Smooth muscle cell of the brain vasculature (primary cell): Measurements from ENCODE around the gene COL19A1.
"Not testable (repeated sequence)": the region's sequence is repeated elsewhere in the genome, so short reads cannot be mapped to it uniquely, and the experiment has no call there.

Experiments used
- DNase-seq: peaks from one replicate; pipeline ENCODE4 v3.0.0-alpha.2; 2012; ENCODE audit warnings: low read depth, low spot score

The COL19A1 gene

DNA sequence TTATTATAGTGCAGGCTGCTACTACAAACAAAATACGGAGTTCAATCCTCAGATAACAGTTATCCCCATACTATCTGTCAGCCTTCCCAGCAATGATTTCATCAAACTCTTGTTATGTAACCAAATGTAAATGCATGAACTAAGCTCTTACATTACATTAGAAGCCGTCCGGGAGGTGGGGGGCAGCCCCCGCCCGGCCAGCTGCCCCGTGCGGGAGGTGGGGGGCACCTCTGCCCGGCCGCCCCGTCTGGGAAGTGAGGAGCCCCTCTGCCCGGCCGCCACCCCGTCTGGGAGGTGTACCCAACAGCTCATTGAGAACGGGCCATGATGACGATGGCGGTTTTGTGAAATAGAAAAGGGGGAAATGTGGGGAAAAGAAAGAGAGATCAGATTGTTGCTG, 99.6 kb downstream of the COL19A1 start:
- not testable (repeated sequence) for DNase-seq

DNA sequence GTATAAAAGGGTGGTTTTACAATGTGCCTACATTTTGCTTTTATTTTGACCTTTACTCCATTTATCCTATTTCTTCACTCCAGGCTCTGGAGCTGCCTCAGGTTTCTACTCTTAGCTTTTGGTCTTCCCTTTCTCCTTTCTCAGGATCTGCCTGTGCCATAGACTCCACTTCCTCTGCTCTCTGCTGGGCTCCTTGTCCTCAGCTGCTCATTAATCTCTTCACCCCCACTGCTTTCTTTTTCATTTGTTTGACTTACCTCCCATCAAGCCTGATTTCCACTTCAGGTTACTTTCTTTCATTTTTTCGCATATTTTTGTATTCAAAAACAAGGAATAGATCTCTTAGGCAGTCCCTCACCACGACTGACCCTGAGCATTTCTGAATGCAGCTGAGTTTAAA, 106.8 kb downstream of the COL19A1 start:
- DNase-seq, result no peak

DNA sequence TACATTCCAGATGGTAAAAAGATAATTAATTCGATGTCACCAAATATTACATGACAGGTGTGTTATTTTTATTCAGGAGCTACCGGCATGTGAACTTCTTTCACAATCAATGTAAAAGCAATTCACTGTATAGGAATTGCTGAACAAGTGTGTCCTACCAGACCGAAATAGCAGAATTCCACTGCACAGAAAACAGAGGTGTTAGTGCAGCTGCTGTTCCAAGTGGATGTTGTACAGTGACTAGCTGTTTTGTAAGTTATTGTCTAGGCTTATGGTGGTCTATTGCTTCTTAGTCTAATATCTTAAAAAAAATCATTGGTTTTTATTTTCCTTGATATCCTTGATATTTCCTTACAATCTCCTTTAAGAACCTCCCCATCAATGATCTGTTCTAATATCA, 107.4 kb downstream of the COL19A1 start:
- DNase-seq, result no peak

- DNase-seq, result no peak
Observed at GRCh38 chr6:69974193-69974592, 107.8 kb downstream of the COL19A1 start.

DNA sequence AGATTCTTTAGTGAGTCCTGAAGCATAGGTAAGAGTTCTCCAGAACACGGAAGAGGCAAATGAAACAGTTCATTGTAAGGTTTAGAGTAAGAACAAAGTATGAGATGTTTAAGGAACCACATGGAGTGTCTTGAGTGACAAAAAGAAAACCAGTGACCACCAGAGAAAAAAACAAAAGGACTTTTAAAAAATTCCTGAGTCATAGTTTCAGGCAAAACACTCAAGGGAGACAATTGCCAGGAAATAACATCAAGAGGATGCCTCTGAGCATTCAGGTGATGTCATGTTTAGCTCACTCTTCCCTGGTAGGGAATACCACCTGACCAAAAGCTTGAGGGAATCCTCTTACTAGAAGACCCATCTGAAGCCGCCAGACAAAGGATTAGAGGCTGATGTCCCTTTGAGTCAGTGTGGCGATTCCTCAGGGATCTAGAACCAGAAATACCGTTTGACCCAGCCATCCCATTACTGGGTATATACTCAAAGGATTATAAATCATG, 110.3 kb downstream of the COL19A1 start:
- DNase-seq, result no peak

GRCh38 chr6:69980624-69981023, 114.3 kb downstream of the COL19A1 start:
- DNase-seq, result no peak

DNA sequence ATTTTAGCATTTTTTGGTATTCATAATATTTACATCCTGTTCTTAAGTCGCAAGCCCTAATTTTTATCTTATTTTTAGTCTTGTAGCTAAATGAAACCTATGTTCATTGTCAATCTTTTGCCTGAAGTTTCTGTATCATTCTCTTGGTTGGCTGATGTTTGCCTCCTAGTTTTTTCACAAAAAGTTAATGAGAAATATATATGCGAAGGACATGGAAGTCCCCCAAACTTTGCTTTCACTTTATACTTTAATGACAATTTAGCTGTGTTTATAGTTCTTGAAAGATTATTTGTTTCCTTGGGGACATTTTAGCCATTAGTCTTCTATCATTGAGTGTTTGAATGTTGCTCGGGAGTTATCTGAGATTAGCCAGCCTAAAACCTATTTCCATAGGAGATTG, 118.2 kb downstream of the COL19A1 start:
- no peak for DNase-seq

DNA sequence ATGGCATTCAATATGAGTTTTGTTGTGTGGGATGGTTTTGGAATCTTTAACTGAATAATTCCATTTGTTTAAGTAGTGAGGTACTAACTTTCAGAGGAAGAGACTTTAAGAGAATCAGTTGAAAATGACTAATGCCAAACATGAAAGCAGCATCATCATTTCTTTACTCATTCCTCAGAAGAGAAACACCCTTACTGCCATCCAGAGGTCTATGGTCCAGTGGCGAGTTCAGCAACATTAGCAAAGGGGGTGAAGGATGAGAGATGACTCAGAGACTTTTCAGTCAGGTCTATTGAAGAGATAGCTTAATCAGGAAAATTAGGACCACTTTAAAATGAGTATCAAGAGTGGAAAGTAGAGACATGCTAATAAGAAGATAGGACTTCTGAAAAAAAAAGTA, 118.8 kb downstream of the COL19A1 start:
- DNase-seq, result no peak

DNA sequence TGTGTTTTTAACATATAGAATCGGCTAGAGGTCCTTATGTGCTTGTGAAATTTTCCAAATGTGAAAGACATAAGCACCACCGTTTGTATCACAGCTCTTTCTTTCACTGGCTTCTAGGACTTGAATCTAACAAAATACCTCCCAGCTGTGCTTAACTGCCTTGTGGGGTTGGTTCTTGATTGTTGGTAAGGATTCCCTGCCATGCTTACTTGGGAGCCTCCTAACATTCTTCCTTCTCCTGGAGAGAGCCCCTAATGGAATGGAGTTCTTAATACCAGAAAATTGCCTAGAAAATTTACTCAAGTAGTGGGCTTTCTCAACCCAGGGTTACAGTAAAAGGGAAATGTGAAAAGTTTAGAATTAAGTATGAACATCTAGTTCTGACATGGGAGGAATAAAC, 121.2 kb downstream of the COL19A1 start:
- DNase-seq, result no peak

- no peak for DNase-seq
Observed at GRCh38 chr6:69988458-69989126, 122.2 kb downstream of the COL19A1 start.

GRCh38 chr6:69994251-69994650, 127.9 kb downstream of the COL19A1 start:
- DNase-seq, result no peak

DNA sequence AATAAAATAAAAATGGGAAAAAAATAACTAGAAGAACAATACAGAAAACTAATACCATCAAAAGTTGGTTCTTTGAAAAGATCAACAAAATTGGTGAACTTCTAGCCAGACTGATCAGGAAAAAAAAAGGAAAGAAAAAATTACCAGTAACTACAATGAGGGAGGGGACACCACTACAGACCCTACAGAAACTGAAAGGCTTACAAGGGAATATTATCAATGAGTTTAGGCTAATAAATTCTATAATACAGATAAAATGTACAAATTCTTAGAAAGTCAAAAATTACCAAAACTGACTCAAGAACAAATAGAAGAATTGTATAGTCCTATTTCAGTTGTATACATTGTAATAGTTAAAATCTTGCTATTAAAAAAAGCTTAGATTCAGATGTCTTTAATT, 141.8 kb downstream of the COL19A1 start:
- DNase-seq, result no peak

- DNase-seq, result not testable (repeated sequence)
Observed at GRCh38 chr6:70010339-70010738, 144.0 kb downstream of the COL19A1 start.

- DNase-seq, result not testable (repeated sequence)
Observed at GRCh38 chr6:70023201-70023600, 156.8 kb downstream of the COL19A1 start.

DNA sequence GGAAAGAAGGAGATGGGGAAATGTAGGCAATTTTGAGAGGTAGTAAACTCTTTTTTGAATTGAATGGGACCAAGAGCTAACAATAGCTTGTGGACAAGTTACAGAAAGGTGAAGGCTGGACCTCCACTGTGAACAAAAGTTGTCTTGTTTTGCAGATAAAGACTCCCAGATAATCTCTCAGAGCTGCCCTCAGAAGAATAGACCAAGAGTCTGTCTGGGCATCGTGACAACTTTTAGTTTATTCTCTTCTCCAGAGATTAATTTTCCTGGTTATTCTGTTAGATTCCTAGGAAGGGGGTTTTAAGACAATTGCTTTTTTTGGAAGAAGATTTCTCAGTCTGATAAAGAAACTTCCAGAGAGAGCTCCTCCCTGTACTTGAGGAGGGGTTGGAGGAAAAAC, 161.9 kb downstream of the COL19A1 start:
- DNase-seq, result no peak

GRCh38 chr6:70028926-70029325, 162.6 kb downstream of the COL19A1 start:
- DNase-seq, result no peak

DNA sequence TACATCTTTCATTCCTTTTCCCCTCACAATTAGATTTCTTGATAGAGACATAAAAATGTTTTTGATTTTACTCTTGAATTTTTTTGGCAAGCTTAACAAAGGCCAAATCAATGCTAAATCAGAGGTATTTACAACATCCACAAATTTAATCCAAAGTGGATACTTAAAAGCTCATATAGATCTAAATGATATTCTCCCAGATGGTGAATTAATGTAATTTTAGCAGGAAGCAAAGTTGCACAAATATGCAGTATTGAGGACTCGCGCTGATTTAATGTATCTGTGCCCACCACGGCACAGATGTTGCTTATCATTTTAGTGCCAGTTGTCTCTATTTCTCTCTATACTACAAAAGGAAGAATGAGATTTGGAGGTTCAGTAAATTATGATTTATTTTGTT, 167.4 kb downstream of the COL19A1 start:
- no peak for DNase-seq

- DNase-seq, result no peak
Observed at GRCh38 chr6:70037445-70037844, 171.1 kb downstream of the COL19A1 start.

GRCh38 chr6:70040766-70041165, 174.4 kb downstream of the COL19A1 start:
- no peak for DNase-seq

DNA sequence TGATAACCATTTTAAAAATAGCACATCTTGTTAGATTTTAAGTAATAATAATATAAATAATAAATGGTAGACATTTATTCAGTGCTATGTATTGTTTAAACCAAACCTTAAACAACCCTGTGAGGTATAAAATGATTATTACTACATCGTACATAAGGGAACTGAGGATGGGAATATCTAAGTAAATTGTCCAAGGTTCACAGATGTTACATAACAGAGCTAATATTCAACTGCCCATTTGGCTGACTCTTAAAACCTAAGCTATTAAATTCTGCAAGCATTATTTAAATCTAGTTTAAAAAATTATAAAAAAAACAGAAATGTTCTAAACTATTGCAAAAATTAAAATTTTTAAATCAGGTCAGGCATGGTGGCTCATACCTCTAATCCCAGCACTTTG, 175.1 kb downstream of the COL19A1 start:
- DNase-seq, result no peak

GRCh38 chr6:70045413-70045812, 179.1 kb downstream of the COL19A1 start:
- no peak for DNase-seq

GRCh38 chr6:70051197-70052124, 185.1 kb downstream of the COL19A1 start:
- DNase-seq, result no peak
